Stomach (tissue), 9 donors: ENCODE results near the gene GRWD1. TPM values are rescaled to one million over a fixed set of nuclear protein-coding genes. Genes with fewer than 3 reads are reported as not detected.
A peak's percentile ranks its signal among the peaks of the same experiment; 100 is the strongest.

Source experiments
- DNase-seq, 2 donors: peaks; one replicate each; pipeline versions ENCODE4 v3.0.0 to v3.0.0-alpha.2; 2013 to 2019
- H3K27ac ChIP-seq, 5 donors: fragments of 200-600 bp in 4 of 5; sonication (generic) in 4 of 5; one replicate each; pipeline ENCODE4 v1.5.1; 2013 to 2019; ENCODE audit warnings: mild to moderate bottlenecking in 1 of 5, moderate library complexity in 1 of 5
- H3K27me3 ChIP-seq, 3 donors: fragments of 200-600 bp; sonication (generic); one replicate each; pipeline ENCODE4 v1.5.1; 2017 to 2019; ENCODE audit warnings: mixed run types in 1 of 3
- H3K36me3 ChIP-seq, 4 donors: fragments of 200-600 bp; sonication (generic); 1 replicate in 3 of 4; 2 replicates in 1 of 4; pipeline ENCODE4 v1.5.1; 2016 to 2019
- H3K4me1 ChIP-seq, 4 donors: fragments of 200-600 bp; sonication (generic); one replicate each; pipeline ENCODE4 v1.5.1; 2016 to 2019
- H3K4me3 ChIP-seq, 4 donors: fragments of 200-600 bp; sonication (generic) in 3 of 4; one replicate each; pipeline ENCODE4 v1.5.1; 2016 to 2019; ENCODE audit warnings: mild to moderate bottlenecking in 1 of 4
- H3K9me3 ChIP-seq, 4 donors: fragments of 200-600 bp; sonication (generic); one replicate each; pipeline ENCODE4 v1.5.1; 2016 to 2019
- CTCF ChIP-seq, 7 experiments: fragments of 450-650 bp in 4 of 7; fragments of 200-600 bp in 3 of 7; sonication (generic) in 3 of 7; IDR thresholded peaks; one replicate each; pipeline ENCODE4 v1.5.1; 2016 to 2019; ENCODE audit warnings: antibody characterized with exemption in 7 of 7, control low read depth in 2 of 7, mild to moderate bottlenecking in 1 of 7
- EP300 ChIP-seq: sonication (generic); formaldehyde crosslinking; IDR thresholded peaks from one replicate; pipeline ENCODE4 v1.6.1; 2017; ENCODE audit warnings: antibody characterized with exemption
- POLR2A ChIP-seq, 4 donors: fragments of 450-650 bp; IDR thresholded peaks; one replicate each; pipeline ENCODE4 v1.6.1; 2016; ENCODE audit warnings: antibody characterized with exemption in 4 of 4, control low read depth in 2 of 4, mild to moderate bottlenecking in 1 of 4, moderate library complexity in 1 of 4
- POLR2AphosphoS5 ChIP-seq, 3 donors: sonication (generic); formaldehyde crosslinking; IDR thresholded peaks; one replicate each; pipeline ENCODE4 v1.6.1; 2016; ENCODE audit warnings: antibody characterized with exemption in 3 of 3
- WGBS, 5 donors: extraction: QIAGEN DNeasy Blood & Tissue Kit in 3 of 5; methylation state at CpG; one replicate each; pipeline versions ENCODE4 v1.1.5 to v1.1.7; 2013 to 2018; 5-methylcytosine and 5-hydroxymethylcytosine counted together
- intact Hi-C: fragments of 100-400 bp; cut with DNase I; formaldehyde crosslinking; loops from one replicate; pipeline ENCODE4 v1.15.1; 2023; ENCODE audit warnings: low total_unique reads
- polyA plus RNA-seq, 3 donors: library from polyadenylated mRNA; stranded (reverse); fragments of 200-250 nt; gene quantifications; one replicate each; pipeline ENCODE4 v1.2.3, GENCODE V29; 2013
- total RNA-seq, 5 donors: library from RNA; depleted of rRNA; stranded (reverse); fragments of >200 nt; gene quantifications; one replicate each; pipeline versions ENCODE4 v1.1.0 to v1.2.3, GENCODE V29; 2014 to 2016
- donor health status: healthy with polysubstance abuse.
- donor health status: Bipolar disorder and iron deficiency.
- donor health status: healthy.

The GRWD1 gene
- total and polyA plus RNA-seq, 8 donors: 5.8 to 49.4 (median 15.7) TPM

DNA sequence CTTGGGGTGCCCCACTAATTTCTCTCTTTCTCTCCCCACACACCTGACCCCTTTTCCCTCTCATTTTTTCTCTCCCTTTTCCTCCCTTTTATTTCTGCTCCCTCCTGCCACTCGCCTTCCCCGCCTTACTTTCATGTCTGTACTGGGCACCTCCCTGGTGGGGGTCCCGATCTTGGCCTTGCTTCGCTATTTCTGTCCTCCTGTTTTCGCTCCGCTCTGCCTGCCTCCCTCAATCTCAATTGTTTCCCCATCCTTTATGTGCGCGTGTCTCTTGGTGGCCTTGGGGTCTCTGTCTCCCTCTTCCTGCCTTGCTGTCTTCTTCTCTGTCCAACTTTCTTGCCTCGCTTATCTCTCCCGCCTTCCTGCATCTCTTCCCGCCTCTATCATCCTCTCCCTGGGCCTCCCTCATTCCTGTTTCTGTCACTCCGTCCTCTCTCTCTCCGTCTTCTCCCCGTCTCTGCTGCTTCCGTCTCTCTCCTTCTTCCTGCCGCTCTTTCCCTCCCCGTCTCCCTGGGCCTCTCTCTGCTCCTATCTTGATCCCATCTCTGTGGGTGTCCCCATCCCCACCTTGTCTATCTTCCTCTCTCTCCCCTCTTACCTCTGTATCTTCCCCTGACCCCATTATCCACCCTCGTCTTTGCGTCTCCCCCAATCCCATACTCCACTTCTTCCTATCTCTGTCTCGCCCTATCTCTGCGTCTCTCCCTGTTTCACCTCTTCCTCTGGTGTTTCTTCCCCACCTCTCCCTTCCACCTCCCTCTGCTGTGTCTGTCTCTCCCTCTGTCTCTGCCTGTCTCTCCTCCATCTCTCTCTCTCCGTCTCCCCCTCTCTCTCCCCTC lies 48.3 kb upstream of the GRWD1 start:
- Histone ChIP-seq H3K4me3 (peak overlapping the region in 3 of 4 donors; percentile 40 to 41 (median 40)), H3K36me3 (no peaks in the 10 kb centered on the region), H3K4me1 (peaks cover 21 to 47% (median 35%) of the 10 kb centered on the region in 4 donors), H3K27me3 (peaks cover 38 to 65% (median 57%) of the 10 kb centered on the region in 3 donors), H3K27ac (no peak overlapping the region), H3K9me3 (no peaks in the 10 kb centered on the region)
- 49 to 57% (median 52%) methylated on average over 22 of the region's 22 CpGs for WGBS, 5 donors
- intact Hi-C loops: no loop called here
- TF ChIP-seq POLR2AphosphoS5 (IDR thresholded peaks at IDR 0.05) (no peak), EP300 (no peak), POLR2A (IDR thresholded peaks at IDR 0.05) (no peak), CTCF (IDR thresholded peaks at IDR 0.05) (no peak)
- no peak for DNase-seq

- intact Hi-C loops: no loop called here
- Histone ChIP-seq H3K4me1 (peaks cover 21 to 47% (median 35%) of the 10 kb centered on the region in 4 donors), H3K9me3 (no peaks in the 10 kb centered on the region), H3K27me3 (peaks cover 34 to 59% (median 51%) of the 10 kb centered on the region in 3 donors), H3K4me3 (peak overlapping the region; percentile 27 to 41 (median 40)), H3K36me3 (no peaks in the 10 kb centered on the region), H3K27ac (peak overlapping the region in 2 of 5 donors; percentile 12 to 65)
- 3 to 6% (median 4%) methylated on average over 17 of the region's 17 CpGs for WGBS, 5 donors
- no peak for TF ChIP-seq EP300
- TF ChIP-seq POLR2A (IDR thresholded peaks at IDR 0.05): no peak
- TF ChIP-seq CTCF (IDR thresholded peaks at IDR 0.05): no peak
- TF ChIP-seq POLR2AphosphoS5 (IDR thresholded peaks at IDR 0.05): no peak
- DNase-seq: no peak
These were observed 47.7 kb upstream of the GRWD1 start for GRCh38 chr19:48398102-48398374.

- Histone ChIP-seq H3K9me3 (no peaks in the 10 kb centered on the region), H3K27ac (peak overlapping the region in 3 of 5 donors; percentile 44 to 65 (median 60)), H3K27me3 (peaks cover 31 to 54% (median 45%) of the 10 kb centered on the region in 3 donors), H3K4me1 (peaks cover 17 to 44% (median 31%) of the 10 kb centered on the region in 4 donors), H3K36me3 (no peaks in the 10 kb centered on the region), H3K4me3 (peak overlapping the region; percentile 27 to 41 (median 40))
- 5 to 21% (median 9%) methylated on average over 24 to 104 of the region's 104 CpGs for WGBS, 5 donors
- intact Hi-C loops: no loop called here
- peak; percentile 78 to 90 for DNase-seq
- TF ChIP-seq POLR2AphosphoS5 (IDR thresholded peaks at IDR 0.05) (peak in 2 of 3 donors; percentile 37 to 58), CTCF (IDR thresholded peaks at IDR 0.05) (no peak)
These were observed 47.2 kb upstream of the GRWD1 start for GRCh38 chr19:48398375-48399235.

- no peaks in the 10 kb centered on the region for H3K36me3 ChIP-seq
- 30 to 45% (median 37%) methylated on average over 13 to 14 of the region's 14 CpGs for WGBS, 5 donors
- peak; percentile 61 to 75 for DNase-seq
- H3K9me3 ChIP-seq: no peaks in the 10 kb centered on the region
- peaks cover 6 to 29% (median 17%) of the 10 kb centered on the region in 4 donors for H3K4me1 ChIP-seq
- peaks cover 18 to 42% (median 30%) of the 10 kb centered on the region in 3 donors for H3K27me3 ChIP-seq
- H3K27ac ChIP-seq: peak overlapping the region; percentile 3 to 60 (median 33)
- peak overlapping the region in 2 of 4 donors; percentile 17 to 19 for H3K4me3 ChIP-seq
- intact Hi-C loops: no loop called here
- no peak for TF ChIP-seq CTCF (IDR thresholded peaks at IDR 0.05)
- TF ChIP-seq POLR2A (IDR thresholded peaks at IDR 0.05): no peak
- TF ChIP-seq POLR2AphosphoS5 (IDR thresholded peaks at IDR 0.05): no peak
- no peak for TF ChIP-seq EP300
These were observed 45.6 kb upstream of the GRWD1 start for GRCh38 chr19:48400018-48400742.
